GM18498 (cell line): ENCODE results near the gene NEMP2.
"Not testable (repeated sequence)": the region's sequence is repeated elsewhere in the genome, so short reads cannot be mapped to it uniquely, and the experiment has no call there.

ENCODE experiments used
- ATAC-seq: cut with Tn5 transposase; IDR thresholded peaks from one replicate; pipeline ENCODE4 v1.9.1; 2021; ENCODE audit warnings: mild to moderate bottlenecking, moderate library complexity; ENCODE audit not compliant: unreplicated experiment

NEMP2 gene

DNA sequence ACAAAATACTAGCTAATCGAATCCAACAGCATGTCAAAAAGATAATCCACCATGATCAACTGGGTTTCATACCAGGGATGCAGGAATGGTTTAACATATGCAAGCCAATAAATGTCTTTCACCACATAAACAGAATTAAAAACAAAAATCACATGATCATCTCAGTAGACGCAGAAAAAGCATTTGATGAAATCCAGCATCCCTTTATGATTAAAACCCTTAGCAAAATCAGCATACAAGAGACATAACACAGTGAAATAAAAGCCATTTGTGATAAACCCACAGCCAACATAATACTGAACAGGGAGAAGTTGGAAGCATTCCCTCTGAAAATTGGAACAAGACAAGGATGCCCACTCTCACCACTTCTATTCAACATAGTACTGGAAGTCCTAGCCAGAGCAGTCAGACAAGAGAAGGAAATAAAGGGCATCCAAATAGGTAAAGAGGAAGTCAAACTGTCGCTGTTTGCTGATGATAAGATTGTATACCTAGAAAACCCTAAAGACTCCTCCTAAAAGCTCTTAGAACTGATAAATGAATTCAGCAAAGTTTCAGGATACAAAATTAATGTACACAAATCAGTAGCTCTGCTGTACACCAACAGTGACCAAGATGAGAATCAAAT is 39.8 kb downstream of the NEMP2 start:
- not testable (repeated sequence) for ATAC-seq

DNA sequence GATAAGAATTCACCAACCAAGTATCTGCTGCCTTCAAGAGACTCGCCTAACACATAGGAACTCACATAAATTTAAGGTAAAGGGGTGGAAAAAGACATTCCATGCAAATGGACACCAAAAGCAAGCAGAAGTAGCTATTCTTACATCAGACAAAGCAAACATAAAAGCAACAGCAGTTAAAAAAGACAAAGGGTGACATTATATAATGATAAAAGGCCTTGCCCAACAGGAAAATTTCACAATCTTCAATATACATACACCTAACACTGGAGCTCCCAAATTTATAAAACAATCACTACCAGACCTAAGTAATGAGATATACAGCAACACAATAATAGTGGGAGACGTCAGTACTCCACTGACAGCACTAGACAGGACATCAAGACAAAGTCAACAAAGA is 41.4 kb downstream of the NEMP2 start:
- ATAC-seq, result no peak

DNA sequence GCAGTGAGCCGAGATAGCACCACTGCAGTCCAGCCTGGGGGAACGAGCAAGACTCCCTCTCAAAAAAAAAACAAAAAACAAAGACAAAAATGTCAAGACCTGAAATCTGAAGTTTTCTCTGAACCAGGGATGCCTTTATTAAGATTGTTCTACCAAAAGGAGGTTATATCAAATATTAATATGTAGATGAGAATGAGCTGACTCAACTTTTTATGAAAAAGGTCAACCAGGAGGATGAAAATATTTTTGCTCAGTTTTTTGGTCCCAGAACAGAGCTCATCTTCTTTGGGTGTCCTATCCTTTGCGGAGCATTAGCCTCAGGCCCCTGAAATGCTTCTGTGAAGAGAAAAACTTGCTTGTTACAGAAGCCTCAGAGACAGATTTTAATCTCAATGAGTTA is 44.0 kb downstream of the NEMP2 start:
- no peak for ATAC-seq

DNA sequence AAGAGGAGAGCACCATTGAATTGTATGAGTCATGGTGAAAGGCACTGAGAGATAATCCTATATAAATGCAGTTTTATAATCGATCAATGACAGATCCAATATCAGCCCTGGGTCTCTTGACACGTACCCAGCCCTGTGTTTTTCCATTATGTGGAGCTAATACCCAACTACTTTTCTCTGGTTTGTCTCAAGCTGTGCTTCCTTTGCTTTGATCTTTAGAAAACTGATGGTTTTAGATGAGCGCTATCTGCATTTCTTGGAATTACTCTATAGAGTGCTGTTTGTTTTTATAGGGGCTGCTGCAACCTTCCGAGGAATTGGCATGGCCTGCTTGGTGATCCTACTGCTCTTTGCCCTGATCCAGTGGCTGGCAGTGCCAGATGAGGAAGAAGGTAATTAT is 45.0 kb downstream of the NEMP2 start:
- no peak for ATAC-seq

DNA sequence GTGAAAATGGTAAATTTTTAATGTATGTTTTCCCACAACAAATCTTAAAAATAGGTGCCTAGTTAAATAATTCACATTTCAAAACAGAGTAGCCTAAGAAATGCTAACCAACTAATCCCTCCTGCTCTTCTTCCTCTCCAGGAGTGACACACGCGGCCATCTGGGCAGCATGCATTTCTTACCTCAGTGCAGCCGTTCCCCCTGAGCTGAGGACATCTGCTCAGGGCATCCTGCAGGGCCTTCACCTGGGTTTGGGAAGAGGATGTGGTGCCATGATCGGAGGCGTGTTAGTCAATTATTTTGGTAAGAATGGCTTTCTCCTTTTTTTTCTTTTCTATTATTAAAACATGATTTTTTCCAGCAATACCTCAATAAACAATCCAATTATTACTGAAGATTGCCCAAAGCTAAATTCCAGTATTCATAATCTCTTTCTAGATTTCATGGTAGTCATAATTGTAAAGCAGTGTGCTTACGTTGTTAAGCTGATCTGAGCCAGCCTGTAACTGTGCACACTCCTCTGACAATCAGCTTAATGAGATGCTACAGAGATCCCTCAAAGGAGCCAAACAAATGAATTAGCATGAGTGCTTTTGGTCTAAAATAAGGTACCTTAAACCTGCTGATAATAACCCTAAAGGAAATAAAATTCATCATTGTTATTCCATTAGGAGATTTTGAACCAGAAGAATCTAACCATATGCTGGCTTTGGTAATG is 45.8 kb downstream of the NEMP2 start:
- ATAC-seq, result no peak

DNA sequence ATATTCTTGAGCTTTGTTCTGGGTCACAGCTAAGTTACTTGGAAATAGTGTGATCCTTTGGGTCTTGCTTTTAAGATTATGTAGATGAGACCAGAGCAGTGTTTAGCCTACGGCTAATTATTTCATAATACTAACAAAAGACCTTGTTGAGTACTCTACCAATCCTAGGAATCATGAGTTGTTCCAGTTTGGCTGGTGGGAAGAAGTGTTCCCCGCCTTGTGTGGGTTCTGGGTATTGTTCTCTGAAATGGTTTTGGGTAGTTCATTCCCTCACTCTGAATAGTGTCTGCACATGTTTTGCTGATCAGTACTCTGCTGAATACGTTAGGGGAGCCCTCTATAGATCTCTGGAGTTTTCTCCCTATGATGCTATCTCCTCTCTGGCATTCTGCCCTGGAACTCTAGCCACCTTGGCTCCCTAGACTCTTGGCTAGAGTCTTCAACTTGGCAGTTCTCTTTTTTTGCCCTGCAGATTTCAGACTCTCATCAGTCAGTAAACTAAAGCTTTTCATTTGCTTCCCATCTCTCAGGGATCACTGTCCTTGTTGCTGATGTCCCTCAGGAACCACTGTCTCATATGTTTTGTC is 48.4 kb downstream of the NEMP2 start:
- ATAC-seq, result no peak

DNA sequence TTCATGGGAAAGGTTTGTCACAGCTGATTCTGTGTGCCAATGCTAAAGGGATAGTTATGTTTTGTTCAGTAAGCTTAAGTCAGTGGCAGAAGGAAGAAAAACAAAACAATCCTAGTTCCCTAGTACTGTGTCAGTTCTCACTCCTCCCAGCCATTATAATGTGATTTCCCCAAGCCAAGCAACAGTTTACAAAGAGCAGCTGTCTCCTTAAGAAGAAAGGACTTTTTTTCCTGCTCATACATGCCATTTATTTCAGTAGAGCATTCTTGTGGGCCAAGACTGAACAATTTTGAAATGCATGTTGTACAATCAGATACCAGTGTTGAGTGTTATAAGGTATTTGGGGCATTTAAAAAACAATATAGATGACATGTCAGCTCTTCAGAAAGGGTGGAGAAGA is 52.1 kb downstream of the NEMP2 start:
- ATAC-seq, result no peak

DNA sequence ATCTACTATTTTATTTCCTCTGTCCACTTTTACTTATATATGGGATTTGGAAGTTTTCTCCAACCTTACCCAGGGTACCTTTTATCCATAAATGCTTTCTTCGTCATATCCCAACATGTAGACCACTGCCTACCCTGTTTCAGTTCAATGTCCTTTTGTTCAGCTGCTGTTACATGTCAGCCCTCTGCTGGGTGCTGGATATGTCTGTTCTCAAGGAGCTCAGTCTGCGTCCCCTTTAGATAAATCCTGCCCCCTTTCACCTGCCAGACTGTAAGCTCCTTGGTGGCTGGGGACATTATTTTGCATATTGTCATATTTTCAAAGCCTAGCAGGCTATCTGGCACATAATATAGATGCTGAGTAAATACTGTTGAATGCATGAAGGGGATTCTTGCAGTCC is 53.2 kb downstream of the NEMP2 start:
- no peak for ATAC-seq

DNA sequence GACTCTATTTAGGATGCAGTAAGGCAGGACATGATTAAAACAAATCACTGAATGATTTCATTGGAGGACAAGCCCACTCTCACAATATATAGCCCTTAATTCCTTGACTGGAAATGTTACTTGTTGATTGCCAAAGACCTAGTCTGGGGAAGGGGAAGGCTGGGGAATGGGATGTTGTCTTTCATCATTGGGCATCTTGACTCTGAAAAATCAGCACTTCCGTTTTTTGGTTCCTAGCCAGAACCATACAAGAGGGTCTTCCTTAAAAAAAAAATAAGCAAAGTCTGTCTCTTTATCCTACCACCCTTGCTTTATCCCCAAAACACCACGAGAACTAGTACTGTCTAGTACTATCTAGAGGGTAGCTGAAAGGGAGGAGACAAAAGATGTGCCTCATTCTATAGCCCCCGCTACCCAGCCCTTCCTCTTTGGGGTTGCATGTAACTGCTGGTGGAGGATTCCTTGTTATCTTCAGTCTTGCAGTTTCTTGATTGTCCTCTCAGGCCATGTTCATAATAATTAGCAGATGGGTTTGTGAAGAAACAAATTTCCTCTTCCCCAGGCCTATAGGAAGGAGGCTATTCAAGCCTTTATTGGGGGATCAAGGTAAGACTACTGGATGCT is 55.8 kb downstream of the NEMP2 start:
- ATAC-seq, result no peak

DNA sequence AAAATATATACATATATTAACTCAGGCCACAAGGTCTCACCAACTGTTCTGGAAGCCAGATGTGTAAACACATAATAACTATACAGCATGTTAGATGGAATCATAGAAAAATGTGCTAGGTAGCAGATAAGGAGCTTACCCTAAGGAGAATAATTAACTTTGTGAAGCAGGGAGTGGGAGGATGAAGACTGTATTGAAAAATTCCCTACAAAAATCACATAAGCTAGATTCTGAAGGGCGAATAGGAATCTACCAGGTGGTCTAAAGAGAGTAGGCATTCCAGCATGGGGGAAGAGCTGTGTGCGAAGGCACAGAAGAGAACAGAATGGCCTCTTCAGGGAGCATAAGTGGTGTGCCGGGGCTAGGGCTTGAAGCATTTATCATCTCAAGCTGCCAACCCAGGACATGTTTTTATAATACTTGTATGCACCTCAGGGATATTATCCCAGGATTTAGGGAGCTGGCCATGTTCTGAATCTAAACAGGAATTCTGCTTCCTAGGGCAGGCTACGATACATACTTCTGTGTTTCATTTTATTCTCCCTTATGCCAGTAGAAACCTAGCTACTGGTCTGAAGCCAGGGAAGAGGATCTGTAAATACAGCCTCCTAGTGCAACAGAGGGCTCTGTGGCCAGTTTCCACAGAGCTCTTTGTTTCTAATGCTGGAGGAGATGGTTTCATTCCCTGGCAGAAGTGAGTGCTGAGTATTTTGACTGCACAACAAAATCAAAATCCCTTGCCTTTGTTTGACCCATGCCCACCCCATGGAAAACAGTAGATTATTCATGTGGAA is 56.7 kb downstream of the NEMP2 start:
- ATAC-seq, result no peak

DNA sequence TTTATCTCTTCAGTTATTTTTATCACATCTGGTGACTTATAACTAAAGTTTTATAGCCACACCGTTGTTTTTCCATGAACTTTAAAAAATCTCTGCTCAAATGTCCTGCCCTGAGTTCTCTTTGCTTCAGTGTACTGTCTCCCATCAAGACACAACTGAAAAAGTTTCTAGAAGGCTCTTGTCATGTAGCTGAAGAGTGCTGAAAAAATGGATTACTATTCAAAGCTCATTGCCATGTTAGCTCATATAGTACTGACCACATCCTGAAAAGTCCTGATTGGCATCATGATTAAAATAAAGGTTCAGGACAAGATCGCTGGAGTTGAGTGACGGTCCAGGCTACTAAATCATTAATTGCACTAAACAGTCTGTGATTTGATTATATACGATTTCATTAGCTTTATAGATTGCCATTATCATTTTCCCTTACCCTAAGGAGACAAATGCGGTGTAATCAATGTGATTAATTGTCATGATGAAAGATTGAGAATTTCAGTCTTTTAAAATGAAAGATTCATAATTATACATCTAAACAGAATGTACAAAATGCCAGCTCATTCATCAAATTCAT is 64.2 kb downstream of the NEMP2 start:
- no peak for ATAC-seq

DNA sequence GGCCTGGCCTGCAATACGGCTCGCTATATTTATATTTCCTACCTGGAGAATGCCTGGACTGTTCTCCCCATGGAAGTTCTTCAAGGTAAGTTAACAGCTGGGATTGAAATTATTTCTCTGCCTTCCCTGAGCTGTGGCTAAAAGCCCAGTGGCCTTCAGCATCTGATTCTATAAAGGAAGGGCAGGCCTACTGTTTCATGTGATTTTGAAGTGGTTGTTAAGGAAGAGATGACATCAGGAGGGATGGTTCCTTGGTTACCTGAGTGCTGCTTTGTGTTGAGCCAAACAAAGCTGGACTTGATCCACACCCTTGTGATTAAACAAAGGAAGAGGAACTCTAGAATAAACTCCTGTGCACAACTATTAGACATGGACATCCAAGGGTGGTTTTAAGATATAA is 64.8 kb downstream of the NEMP2 start:
- ATAC-seq, result no peak

DNA sequence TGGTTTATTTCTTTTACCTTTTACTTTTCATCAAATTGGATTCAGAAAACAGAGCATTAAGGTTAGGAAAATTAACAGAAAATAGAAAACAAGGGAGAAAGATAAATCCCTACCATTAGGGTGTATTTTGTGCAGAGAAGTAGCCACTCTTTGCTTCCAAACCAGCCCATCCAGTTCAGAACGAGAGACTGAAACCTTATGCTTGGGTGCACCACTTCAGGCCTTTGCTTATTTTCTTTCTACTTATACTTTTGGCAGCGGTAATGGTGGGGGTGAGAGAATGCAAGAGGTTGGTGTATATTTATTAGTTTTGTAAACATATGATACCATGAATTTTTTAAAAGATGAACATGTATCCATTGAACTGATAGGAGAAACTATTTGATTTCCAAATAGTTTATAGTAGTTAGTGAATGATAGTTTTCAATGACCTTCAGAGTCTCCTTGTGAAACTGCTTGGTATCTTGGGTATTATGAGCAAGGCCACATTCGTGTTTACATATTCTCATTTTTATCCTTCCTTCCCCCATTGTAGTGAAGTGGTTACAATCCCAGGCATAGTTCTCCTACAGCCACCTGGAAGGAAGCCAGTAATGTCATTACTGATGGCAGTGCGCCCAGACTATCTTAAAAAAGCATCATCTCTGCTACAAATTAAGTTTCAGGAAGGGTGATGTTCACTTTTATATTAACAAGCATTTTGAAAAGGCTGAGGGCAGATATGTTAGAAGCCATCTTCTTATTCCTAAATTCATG is 65.5 kb downstream of the NEMP2 start:
- ATAC-seq, result peak; percentile 68

DNA sequence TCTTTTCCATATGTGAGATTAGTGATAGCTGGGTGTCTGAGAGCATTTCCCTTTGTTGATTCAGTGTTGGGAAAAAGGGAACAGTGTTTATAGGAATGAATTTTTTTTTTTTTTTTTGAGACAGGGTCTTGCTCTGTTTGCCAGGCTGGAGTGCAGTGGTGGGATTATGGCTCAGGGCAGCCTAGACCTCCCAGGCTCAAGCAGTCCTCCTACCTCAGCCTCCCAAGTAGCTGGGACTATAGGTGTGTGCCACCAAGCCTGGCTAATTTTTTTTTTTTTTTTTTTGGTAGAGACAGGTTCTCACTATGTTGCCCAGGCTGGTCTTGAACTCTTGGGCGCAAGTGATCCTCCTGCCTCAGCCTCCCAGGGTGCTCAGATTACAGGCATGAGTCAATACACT is 66.2 kb downstream of the NEMP2 start:
- ATAC-seq, result not testable (repeated sequence)

DNA sequence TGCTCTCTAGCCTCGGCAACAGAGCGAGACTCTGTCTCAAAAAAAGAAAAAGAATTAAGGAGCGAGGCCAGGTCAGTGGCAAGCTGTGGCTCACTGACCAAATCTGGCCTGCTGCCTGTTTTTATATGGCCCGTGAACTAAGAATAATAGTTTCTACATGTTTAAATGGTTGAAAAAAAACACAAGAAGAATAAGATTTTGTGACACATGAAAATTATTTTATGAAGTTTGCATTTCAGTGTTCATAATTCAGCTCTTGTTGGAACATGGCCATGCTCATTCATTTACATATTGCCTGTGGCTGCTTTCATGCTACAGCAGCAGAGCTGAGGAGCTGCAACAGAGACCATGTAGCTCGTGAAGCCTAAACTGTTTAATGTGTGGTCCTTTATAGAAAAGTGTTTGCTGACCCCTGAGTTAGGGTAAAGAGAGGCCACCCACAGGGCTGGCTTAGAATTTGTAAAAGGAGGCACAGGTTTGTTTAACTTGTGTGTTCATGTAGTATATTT is 66.9 kb downstream of the NEMP2 start:
- ATAC-seq, result peak; percentile 37

DNA sequence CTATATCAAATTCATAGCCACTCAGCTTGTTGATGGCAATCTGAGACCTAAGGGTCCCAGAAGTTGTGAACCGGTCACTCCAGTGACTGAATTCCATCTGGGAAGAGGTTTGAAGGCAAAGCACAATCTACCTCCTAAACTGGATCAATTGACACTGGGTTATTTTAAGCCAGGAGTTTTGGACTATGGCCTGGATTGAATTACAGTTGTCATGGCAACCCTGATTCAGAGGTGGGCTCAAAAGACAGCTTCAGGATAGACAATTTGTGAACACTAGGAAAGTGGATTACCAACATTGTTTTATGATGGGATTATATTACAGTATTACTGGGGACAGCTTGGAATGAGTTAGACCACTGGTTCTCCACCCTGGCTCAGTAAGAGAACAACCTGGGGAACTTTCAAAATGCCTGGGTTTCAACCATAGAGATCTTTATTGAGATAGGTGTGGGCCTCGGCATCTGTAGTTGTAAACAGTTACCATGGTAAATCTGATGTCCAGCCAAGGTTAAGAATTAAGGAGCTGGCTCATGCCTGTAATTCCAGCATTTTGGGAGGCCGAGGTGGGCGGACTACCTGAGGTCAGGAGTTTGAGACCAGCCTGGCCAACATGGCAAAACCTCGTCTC is 67.6 kb downstream of the NEMP2 start:
- ATAC-seq, result no peak

DNA sequence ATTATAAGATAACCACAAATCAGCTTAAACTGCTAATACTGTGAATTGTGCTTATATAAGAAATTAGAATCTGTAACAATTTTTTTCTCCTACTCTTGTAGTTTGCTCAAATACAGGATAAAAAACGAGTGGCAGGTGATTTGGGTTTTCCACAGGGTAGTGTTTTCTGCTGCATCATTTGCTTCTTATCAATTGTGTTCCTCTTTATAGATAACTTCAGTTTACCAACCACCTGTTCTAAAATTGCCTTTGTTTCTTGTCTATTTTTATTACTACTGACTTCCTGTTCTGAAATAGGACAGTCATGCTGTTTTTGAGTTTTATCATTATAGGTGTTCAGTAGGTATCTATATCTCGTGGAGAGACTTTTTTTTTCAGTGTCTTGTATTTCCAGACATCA is 69.5 kb downstream of the NEMP2 start:
- peak; percentile 52 for ATAC-seq

DNA sequence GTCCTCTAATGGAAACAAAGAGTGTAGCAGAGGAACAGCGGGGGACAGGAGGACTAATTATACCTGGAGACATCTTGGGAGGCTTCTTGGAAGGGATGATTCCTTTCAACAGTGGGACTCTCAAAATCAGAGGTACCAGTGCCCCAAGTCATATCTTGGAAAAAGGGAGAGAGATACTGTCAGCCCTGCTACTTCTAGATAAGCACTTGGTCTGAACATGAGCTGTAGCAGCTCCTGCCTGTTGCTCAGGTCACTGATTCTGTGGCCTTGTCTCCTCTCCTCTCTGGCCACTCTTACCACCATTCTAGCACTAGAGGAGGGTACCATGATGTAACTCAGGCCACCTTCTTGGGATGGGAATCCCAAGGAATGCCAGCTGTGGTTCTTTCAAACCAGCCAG is 71.9 kb downstream of the NEMP2 start:
- no peak for ATAC-seq

DNA sequence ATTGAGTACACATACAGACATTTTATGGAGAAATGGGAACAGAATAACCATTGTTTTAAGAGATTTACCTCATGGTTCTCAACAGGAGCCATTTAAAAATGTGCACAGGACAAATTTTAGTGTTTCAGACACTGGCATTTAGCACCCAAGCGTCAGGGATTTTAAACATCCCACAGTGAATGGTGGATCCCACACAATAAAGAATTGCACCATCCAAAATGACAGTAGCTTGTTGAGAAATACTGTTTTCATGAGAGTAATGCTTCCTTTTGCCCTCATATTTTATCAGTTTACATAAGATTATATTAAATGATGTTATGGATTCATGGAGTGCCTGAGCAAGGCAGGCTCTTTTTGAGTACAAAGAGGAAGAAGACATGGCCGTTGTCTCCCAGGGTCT is 72.3 kb downstream of the NEMP2 start:
- ATAC-seq, result no peak

DNA sequence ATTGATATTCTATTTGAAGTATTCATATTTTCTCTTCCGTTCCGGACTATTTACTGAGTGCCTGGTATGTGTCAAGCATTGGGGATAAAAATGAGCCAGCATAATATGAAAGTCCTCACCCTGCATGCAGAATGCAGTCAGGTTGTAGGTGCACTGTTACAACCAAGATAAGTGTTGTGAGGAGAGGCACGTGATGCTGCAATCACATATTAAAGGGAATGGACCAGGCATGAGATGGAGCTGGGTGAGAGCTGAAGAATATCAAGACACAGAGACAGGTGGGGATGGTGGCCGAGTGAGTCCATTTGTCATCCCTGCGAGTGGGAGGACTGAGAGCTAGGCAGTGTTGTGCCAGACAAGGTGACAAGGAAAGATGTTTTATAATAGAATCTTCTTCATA is 74.0 kb downstream of the NEMP2 start:
- ATAC-seq, result no peak
